ENCODE data around the gene LRBA. TPM values are rescaled to one million over a fixed set of nuclear protein-coding genes. Genes with fewer than 3 reads are reported as not detected.
A peak's percentile ranks its signal among the peaks of the same experiment; 100 is the strongest.

The LRBA gene
- total RNA-seq, 6 experiments from 2014 or later, result 13.6 to 17.6 (median 15.0) TPM

- H3K9me3 Mint-ChIP-seq, result no peaks in the 10 kb centered on the region
- no peak overlapping the region for H3K27ac Mint-ChIP-seq
Measured at GRCh38 chr4:150855981-150856510, 159.0 kb downstream of the LRBA start.

DNA sequence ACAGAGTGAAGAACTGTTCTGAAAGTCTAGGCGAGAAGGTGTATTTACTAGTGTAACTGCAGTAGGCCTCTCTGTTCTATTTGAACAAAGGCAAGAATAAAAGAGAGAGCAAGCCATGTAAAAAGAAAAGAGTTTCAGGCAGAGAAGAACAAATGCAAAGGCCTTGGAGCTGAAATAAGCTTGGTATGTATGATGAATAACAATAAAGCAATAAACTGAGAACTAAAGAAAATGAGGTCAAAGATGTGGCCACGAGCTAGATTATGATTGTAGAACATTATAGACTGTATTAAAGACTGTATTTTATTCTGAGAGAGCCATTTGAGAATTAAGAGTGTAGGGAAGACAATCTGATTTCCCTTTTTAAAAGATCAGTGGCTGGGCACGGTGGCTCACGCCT, 160.5 kb downstream of the LRBA start:
- no peak for TF ChIP-seq CTCF (IDR thresholded peaks at IDR 0.05)
- Mint-ChIP-seq H3K9me3 (no peaks in the 10 kb centered on the region), H3K27me3 (ENCODE audit: insufficient read depth) (no peaks in the 10 kb centered on the region), H3K4me3 (no peak overlapping the region), H3K27ac (no peak overlapping the region), H3K4me1 (ENCODE audit: low read depth) (peaks cover 12% of the 10 kb centered on the region), H3K36me3 (ENCODE audit: low read depth) (no peaks in the 10 kb centered on the region)
- no peak for DNase-seq

More at GRCh38 chr4:150855981-150856510, 159.0 kb downstream of the LRBA start:
- Mint-ChIP-seq H3K27me3 (ENCODE audit: insufficient read depth) (no peaks in the 10 kb centered on the region), H3K4me3 (no peak overlapping the region), H3K36me3 (ENCODE audit: low read depth) (no peaks in the 10 kb centered on the region), H3K4me1 (ENCODE audit: low read depth) (peaks cover 11% of the 10 kb centered on the region)
- no peak for DNase-seq
- TF ChIP-seq CTCF (IDR thresholded peaks at IDR 0.05), result no peak

DNA sequence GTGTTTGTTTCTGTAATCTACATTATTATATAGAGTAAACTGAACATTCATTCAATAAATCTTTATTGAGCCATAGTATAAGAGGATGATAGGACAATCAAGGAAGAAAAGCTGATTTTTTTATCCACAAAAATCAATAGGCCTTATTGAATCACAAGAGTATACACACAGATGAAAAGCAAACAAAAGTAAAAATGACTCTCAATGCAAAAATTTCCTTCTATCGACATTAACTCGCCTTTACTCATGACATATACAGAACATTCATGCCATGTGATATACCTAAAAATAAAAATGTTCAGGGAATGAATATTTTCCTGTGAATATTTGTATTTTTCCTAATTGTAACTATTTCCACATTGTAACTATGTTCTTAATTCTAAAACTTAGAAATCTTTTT, 161.2 kb downstream of the LRBA start:
- DNase-seq, result no peak
- H3K4me1 Mint-ChIP-seq (ENCODE audit: low read depth), result peaks cover 17% of the 10 kb centered on the region
- TF ChIP-seq CTCF (IDR thresholded peaks at IDR 0.05), result no peak
- H3K4me3 Mint-ChIP-seq, result no peak overlapping the region
- H3K27ac Mint-ChIP-seq, result no peak overlapping the region
- no peaks in the 10 kb centered on the region for H3K36me3 Mint-ChIP-seq (ENCODE audit: low read depth)
- no peaks in the 10 kb centered on the region for H3K9me3 Mint-ChIP-seq
- H3K27me3 Mint-ChIP-seq (ENCODE audit: insufficient read depth), result no peaks in the 10 kb centered on the region

DNA sequence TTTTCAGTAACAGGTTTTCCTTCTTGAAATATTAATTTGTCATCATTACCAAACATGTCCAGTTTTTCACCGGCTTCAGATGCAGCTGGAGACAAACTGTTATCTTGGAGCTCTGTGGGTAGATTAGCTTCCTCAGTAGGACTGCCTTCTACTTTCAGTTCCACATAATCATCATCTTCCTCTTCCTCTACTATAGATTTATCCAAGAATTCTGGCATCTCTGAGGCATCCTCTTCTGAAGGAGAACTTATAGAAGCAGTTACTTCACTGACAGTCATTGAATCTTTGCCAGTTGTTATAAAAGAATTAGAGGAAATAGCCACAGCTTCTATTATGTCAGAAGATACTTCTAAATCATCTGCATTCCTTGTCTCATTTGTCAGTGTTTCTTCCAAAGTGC, 162.9 kb downstream of the LRBA start:
- DNase-seq, result peak; percentile 9
- TF ChIP-seq CTCF (IDR thresholded peaks at IDR 0.05), result no peak
- H3K36me3 Mint-ChIP-seq (ENCODE audit: low read depth), result no peaks in the 10 kb centered on the region; the same call in 1 of the 2 replicates
- no peaks in the 10 kb centered on the region for H3K27me3 Mint-ChIP-seq (ENCODE audit: insufficient read depth)
- H3K4me1 Mint-ChIP-seq (ENCODE audit: low read depth), result peaks cover 17% of the 10 kb centered on the region
- no peak overlapping the region for H3K27ac Mint-ChIP-seq
- H3K4me3 Mint-ChIP-seq, result no peak overlapping the region
- H3K9me3 Mint-ChIP-seq, result no peaks in the 10 kb centered on the region

DNA sequence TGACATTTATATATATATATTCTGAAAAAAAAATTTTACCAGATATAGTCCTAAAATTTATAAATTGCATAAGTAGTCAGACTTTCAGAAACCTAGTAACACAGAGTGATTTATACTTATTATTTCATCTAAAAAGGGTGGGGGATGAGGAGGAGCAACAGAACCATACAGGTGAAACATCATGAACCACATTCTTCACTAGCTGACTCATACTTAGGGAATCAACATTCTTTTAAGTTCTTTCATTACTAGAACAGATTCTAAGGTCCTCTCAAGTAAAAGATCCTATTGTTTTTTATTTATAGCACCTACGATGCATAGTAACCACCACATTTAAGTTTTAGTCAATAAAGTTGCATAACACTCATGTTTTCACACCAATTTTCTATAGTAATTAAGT, 166.1 kb downstream of the LRBA start:
- DNase-seq, result no peak

More for the DNA sequence above, 166.1 kb downstream of the LRBA start:
- no peak for TF ChIP-seq CTCF (IDR thresholded peaks at IDR 0.05)
- H3K4me3 Mint-ChIP-seq, result no peak overlapping the region
- H3K4me1 Mint-ChIP-seq (ENCODE audit: low read depth), result peaks cover 17% of the 10 kb centered on the region
- H3K36me3 Mint-ChIP-seq (ENCODE audit: low read depth), result peaks cover 5% of the 10 kb centered on the region
- H3K27me3 Mint-ChIP-seq (ENCODE audit: insufficient read depth), result no peaks in the 10 kb centered on the region
- no peak overlapping the region for H3K27ac Mint-ChIP-seq
- no peaks in the 10 kb centered on the region for H3K9me3 Mint-ChIP-seq

Data from HFFc6 (cell line).